Thyroid gland (tissue), 4 donors: ENCODE data around the gene GRB10.

Experiments
- CTCF ChIP-seq, 6 experiments: fragments of 200-600 bp in 3 of 6; fragments of 450-650 bp in 3 of 6; sonication (generic) in 3 of 6; IDR thresholded peaks; one replicate each; pipeline ENCODE4 v1.5.1; 2016 to 2019; ENCODE audit warnings: antibody characterized with exemption in 6 of 6, mild to moderate bottlenecking in 2 of 6, inconsistent platforms in 1 of 6, moderate library complexity in 1 of 6
- POLR2A ChIP-seq, 2 donors: fragments of 450-650 bp; IDR thresholded peaks; one replicate each; pipeline ENCODE4 v1.6.1; 2017; ENCODE audit warnings: antibody characterized with exemption in 2 of 2, mild to moderate bottlenecking in 2 of 2, moderate library complexity in 1 of 2

- TF ChIP-seq POLR2A (IDR thresholded peaks at IDR 0.05) (no peak), CTCF (IDR thresholded peaks at IDR 0.05) (no peak)
Measured at GRCh38 chr7:50621206-50621605, 161.5 kb downstream of the GRB10 start.
